PFSK-1 (cell line): ENCODE measurements around the gene RAMACL.

ENCODE experiments used
- POLR2AphosphoS5 ChIP-seq: IDR thresholded peaks from 2 replicates; pipeline ENCODE4 v1.6.1; 2012; ENCODE audit warnings: low read depth, mild to moderate bottlenecking, control low read depth, low read length, moderate library complexity
- TF ChIP-seq, protein P1 (sequence below), 2 experiments: IDR thresholded peaks; 2 replicates each; pipeline versions ENCODE4 v1.6.1 to v1.8.0; 2011 to 2012; ENCODE audit warnings: low read depth in 2 of 2, low read length in 2 of 2, control low read depth in 1 of 2, inconsistent platforms in 1 of 2, mild to moderate bottlenecking in 1 of 2, moderate library complexity in 1 of 2; ENCODE audit not compliant: insufficient read depth in 1 of 2

DNA sequence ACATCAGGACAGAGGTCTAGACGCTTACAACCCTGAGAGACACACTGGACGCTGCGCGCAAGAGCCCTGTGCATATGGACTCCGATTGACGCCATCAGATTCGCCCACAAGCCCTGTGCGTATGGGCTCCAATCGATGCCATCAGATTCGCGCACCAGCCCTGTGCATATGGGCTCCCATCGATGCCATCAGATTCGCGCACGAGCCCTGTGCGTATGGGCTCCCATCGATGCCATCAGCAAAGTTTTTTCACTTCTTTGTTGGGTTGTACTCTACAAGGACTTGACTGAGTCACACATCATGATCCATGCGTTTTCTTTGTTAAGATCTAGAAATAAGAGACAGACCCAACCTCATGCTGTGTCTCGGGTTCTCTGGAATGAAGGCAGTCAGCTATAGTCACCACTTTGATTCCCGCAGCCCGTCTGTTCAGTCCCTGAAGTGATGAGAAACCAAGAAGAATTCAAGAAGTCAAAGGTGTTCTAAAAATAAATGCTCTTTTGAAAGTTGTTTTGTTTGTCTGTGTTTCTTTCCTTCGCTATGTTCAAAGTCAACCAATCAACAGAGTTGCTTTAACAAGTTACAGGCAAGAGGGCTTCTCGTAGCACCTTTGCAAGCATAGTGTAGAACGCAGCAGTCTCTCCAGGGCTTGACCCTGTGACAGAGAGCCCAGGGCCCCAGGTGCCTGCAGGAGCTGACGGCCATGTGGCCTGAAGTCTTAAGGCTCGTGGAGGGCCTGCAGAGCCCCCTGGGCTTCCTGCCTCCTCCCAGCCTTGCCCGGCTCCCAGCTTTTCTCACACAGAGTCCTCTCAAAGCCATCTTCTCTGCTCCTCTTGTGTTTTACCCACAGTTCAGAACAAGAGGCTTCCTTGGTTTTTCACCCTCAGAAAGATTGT lies 32.6 kb upstream of the RAMACL start:
- TF ChIP-seq POLR2AphosphoS5 = no peak
- TF ChIP-seq, protein P1, sequence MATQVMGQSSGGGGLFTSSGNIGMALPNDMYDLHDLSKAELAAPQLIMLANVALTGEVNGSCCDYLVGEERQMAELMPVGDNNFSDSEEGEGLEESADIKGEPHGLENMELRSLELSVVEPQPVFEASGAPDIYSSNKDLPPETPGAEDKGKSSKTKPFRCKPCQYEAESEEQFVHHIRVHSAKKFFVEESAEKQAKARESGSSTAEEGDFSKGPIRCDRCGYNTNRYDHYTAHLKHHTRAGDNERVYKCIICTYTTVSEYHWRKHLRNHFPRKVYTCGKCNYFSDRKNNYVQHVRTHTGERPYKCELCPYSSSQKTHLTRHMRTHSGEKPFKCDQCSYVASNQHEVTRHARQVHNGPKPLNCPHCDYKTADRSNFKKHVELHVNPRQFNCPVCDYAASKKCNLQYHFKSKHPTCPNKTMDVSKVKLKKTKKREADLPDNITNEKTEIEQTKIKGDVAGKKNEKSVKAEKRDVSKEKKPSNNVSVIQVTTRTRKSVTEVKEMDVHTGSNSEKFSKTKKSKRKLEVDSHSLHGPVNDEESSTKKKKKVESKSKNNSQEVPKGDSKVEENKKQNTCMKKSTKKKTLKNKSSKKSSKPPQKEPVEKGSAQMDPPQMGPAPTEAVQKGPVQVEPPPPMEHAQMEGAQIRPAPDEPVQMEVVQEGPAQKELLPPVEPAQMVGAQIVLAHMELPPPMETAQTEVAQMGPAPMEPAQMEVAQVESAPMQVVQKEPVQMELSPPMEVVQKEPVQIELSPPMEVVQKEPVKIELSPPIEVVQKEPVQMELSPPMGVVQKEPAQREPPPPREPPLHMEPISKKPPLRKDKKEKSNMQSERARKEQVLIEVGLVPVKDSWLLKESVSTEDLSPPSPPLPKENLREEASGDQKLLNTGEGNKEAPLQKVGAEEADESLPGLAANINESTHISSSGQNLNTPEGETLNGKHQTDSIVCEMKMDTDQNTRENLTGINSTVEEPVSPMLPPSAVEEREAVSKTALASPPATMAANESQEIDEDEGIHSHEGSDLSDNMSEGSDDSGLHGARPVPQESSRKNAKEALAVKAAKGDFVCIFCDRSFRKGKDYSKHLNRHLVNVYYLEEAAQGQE (IDR thresholded peaks at IDR 0.05; ENCODE audit: insufficient read depth in 1 of 2, low read depth in 2 of 2, low read length in 2 of 2) = no peak
